Endometrium (tissue), 2 donors: ENCODE measurements around the gene TBC1D14.
"Not testable (repeated sequence)": the region's sequence is repeated elsewhere in the genome, so short reads cannot be mapped to it uniquely, and the experiment has no call there.

Experiments
- FAIRE-seq: peaks from 2 replicates; lab custom pipeline; 2012; peaks lifted over from hg19 to GRCh38; lab: Jason Lieb, UNC
- donor health status: control.
- donor health status: control.

TBC1D14 gene

DNA sequence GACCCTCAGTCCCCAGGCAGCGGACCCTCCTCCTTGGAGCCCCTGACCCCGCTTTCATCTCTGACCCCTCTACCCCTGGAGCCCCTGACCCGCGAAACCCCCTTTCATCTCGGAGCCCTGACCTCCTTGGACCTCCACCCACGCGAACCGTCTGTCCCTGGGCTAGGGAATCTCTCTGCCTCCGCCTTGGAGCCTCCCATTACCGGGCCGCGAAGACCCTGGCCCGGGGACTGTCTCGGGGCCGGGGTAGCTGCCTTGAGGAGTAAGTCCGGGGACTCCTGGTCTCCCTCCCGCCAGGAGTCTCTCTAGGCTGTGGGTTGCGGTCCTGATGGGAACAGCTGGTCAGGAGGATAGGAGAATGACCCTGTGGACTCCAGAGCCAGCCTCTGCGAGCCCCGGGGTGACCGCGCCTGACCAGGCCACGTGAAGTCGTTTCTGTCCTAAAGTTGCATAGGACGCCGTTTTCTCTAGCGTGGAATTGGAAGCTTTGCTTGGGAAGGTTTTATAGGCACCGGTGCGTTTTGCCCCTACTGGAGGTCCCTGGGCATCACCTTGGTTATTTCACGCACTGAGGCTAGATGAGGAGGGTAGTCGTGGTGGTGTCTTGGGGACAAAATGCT, 824 bp downstream of the TBC1D14 start:
- no peak for FAIRE-seq

DNA sequence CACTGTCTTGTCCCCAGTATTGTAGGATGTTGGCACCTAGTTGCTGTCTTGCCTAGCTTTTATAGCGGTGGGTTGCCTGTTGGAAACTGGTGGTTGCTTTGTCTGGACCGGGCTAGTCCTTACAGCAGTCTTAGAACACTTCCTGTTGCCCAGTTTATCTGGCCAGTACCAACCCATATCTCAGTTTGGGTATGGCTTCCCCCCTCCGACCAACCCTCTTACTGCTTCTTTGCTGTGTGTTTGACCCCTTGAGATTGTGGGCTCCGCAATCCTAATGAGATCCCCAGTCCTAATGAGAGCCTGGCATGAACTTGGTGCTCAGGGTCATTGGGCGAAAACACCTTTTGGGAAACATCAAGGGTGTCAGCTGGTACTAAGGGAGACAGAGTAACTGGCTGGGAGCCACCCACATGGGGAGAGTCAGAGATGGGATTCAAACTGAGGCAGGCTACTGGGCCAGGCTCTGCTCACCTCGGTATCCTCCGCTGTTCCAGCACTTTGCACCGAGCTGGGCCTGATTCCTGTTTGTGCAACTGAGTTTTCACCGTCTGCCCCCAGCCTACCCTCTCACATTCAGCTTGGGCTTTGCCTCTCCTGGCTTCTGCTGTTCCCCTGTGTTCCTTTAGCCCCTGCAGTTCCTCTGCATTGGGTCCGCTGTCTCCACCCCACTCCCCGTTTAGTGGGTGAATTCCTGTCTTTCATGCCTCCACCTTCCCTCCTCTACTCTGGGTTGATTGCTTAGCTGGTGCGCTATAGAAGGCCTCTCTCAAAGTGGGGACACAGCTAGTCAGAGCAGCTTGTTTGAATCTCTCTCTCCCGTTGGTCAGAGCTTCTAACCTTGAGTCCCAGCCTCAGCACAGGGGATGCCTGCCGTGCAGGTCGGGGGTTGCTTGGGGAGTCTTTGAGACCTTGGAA, 1.6 kb downstream of the TBC1D14 start:
- FAIRE-seq = no peak

DNA sequence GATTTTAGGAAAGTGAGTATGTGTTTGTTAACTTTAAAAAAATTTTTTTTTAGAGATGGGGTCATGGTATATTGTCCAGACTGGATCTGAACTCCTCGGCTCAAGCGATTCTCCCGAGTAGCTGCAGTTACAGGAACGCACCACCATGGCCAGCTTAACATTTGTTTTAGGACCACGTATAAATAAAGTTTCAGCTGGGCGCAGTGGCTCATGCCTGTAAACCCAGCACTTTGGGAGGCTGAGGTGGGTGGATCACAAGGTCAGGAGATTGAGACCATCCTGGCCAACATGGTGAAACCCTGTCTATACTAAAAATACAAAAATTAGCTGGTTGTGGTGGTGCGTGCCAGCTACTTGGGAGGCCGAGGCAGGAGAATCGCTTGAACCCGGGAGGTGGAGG, 2.3 kb downstream of the TBC1D14 start:
- not testable (repeated sequence) for FAIRE-seq

DNA sequence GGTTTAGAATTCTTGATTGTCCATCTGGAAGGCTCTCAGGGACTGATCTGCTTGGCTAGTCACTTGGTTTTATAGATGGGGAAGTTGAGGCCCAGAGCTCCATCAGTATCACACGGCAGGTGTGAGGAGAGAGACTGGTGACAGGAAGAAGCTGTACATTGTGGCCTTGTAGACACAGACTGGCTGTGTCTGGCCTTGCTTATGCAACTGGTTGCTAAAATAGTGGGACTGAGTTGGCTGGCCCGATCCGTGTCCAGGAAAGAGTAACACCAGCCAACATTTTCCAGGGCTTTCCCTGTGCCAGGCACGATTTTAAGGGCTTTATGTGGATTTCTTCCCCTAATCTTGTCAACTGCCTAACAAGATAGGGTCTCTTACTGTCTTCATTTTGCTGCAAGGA, 2.8 kb downstream of the TBC1D14 start:
- no peak for FAIRE-seq

DNA sequence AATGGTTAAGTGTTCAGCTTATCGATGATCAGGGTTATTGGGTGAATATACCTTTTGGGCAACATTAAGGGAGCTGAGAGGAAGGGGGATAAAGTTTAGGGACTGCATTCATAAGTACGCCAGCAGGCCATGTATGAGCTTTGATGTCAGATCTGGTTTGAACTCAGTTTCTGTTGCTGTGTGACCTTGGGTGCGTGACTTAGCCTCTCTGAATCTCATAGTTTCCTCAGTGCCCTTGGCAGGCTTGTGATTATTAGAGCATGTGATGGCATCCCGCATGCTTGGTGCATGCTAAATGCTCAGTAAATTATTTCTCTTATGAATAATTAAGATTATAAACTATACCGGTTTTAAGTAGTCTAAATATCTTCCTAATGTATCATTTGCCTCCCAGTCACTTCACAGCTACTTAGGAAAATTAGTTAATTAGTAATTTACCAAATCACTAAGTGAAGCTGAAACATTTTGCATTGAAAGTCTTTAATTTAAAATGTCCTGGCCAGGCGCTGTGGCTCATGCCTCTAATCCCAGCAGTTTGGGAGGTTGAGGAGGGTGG, 3.8 kb downstream of the TBC1D14 start:
- FAIRE-seq = no peak

DNA sequence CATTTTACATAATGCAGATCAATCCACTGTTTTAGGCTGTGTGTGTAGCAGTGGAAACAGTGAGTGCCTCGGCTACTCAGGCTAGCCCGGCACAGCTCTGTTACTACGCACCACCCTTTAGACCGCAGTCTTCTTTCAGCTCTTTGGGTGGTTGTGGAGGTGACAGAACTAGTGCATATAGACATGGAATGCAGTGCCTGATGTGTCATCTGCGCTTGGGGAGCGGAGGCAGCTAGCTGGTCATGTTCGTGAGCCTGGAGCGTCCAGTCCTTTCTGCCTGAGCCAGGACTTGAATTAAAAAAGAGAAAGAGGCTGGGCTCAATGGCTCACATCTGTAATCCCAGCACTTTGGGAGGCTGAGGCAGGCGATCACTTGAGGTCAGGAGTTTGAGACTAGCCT, 4.8 kb downstream of the TBC1D14 start:
- FAIRE-seq = no peak

DNA sequence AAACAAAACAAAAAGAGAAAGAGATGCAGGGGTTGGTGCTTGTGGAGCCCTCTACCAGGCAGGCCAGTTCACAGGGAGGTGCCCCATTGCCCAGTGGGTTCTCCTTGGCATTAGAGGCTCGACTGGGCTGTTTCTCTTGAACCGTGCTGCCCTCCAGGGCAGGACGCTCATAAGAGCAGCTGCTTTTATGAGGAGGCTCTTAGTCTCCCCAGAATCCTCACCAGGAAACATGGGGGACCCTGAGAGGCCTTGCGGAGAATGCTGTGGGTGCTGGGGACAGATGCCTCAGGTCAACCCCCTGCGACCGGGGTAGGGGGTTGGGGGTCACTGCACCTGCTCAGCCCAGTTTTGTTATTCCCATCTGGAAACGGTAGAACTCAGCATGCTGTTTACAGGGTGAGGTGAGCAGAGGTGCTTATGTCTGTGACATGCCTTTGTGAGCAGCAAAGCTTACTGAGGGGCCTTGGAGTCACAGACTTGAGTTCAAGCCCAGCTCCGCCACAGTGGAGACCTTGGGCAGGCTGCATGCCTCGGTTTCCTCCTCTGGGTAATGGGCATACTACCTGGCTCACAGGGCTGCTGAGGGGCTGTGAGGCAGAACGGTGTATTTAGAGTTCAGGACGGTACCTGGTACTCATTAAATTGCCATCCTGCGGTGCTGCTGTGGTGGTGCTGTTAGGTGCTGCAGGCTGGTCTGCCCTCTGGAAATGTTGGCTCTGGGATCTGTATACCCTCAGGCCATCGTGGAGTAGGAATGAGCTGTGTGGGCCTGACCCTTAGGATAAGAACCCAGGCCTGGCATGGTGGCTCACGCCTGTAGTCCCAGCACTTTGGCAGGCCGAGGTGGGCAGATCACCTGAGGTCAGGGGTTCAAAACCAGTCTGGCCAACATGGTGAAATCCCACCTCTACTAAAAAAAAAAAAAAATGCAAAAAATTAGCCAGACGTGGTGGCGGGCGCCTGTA, 5.7 kb downstream of the TBC1D14 start:
- FAIRE-seq = no peak

DNA sequence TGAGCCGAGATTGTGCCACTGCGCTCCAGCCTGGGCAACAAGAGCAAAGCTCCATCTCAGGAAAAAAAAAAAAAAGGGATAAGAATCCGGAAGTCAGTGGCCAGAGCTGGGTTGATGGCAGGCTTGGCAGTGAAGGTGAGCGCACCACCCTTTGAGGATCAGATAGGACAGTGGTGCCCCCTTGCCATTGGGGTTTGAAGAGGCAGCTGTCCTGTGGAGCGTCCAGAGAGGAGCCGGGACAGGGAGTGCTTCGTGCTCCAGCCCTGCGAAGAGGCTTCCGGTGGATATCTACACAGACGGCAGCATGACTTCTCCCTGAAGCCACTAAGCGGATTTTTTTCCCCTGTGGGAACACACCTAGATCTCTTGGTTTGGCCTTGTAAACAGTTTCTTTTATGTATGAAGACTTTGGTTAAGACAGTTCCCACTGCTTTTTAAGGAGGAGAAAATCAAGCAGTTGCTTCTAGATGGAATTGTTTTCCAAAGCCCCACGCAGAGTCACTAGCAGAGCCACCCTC, 6.5 kb downstream of the TBC1D14 start:
- no peak for FAIRE-seq

DNA sequence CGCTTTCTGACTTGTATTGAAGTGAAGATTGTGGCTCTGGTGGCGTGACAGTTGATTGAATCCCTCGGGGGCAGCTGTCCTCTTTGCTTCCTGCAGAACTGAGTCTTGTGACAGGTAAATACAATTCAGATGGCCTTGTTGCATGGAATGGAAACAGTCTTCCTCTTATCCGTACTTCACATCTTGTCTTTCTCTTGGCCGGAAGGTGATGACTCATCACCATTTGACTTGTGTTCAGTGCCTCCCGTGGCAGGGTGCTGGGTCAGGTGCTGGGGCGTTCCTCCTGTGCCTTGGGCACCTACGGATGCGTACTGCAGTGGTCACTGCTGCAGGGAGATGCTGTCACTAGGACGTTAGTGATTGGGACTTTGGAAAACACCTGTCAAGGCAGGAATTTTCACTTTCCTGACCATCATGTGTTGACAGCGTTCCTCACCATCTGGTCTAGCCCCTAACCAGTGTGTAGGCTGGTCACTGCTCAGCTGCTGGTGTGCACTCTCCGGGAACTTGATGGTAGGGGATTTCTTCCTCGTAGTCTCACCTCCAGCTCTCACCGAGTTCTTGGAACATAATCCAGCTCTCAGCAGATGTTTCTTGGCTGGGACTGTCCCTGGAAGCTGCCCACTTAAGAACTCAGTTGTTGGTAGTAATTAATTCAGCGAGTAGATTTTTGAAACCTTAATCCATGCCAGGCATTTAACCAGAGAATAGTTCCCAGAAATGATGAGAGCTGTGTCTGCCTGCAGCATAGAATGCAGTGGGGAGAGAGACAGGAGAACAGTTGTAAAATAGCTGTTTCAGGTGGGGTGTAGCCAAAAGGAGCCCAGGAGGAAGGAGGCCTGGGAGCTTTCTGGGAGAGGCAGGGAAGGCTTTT, 7.2 kb downstream of the TBC1D14 start:
- no peak for FAIRE-seq

DNA sequence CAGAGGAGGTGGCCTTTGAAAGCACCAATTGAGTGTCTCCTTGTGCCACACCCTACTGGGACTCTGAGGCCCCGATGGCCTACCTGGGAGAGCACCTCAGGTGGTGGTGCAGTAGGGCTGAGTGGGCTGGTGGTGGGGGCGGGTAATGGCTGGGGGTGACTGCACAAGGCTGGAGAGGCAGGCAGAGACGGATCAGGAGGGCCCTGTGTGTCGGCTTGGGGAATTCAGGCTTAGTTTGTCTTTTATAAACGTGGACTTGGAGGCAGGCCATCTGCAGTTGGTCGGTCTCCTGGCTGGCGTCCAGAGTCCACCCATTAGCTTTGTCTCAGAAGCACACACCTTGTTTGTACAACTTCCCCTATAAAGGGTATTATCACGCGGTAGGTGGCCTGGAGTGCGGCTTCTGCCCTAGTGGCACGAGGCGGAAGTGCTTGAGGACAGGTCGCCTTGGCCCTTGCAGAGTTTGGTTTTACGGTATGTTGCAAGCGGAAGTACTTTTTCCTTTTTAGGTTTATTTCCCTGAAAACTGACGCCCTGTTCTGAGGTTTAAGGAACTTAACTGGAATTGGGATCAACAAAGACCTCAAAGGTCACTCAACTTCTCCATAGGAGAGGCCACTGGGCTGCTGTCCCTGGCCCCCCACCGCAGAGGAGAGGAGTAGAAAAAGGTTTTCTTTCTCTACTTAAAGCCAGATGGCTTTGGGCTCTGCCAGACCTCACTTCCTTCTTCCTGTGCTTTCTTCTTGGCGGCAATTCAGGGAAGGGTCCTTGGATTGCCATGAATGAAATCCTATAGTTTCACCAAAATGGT, 8.0 kb downstream of the TBC1D14 start:
- FAIRE-seq = no peak

DNA sequence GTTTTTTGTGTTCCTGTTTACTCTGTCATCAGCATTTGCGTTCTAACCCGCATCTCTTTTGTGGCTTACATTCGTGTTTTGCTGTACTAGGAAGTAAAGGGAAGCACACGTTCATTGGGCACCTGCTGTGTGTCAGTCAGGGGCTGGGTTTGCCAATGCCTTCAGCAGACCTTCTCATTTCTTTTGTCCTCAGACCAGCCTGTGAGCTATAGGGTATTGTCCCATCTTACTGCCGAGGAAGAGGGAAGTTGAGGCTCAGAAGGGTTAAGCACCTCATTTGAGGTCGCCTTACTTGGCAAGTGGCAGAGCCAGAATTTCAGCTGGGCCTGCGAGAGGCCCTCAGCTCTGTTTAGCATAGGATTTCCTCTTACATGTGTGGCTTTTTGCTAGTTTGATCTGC, 8.7 kb downstream of the TBC1D14 start:
- no peak for FAIRE-seq

DNA sequence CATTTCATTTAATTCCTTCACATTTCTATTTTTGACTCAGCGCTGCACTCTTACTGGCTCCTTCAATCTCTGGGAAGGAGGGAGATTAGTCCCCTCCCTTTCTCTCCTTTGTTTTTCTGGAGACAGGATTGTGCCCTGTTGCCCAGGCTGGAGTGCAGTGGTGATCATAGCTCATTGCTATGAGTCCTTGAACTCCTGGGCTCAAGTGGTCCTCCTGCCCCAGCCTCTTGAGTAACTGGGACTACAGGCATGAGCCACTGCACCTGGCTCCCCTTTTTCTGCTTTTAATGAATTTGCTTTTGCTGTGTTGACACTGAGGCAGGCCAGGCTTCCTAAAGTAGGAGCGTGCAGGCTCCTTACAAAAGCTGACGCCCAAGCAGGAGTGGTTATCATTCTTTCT, 10.5 kb downstream of the TBC1D14 start:
- no peak for FAIRE-seq

DNA sequence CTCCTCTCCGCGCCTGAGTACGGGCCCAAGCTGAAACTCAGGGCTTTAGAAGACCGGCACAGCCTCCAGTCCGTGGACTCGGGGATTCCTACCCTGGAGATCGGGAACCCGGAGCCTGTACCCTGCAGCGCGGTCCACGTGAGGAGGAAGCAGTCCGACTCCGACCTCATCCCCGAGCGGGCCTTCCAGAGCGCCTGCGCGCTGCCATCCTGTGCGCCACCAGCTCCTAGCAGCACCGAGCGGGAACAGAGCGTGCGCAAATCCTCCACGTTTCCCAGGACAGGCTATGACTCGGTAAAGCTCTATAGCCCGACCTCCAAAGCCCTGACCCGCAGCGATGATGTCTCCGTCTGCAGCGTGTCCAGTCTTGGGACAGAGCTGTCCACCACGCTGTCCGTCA, 13.9 kb downstream of the TBC1D14 start:
- FAIRE-seq = no peak

DNA sequence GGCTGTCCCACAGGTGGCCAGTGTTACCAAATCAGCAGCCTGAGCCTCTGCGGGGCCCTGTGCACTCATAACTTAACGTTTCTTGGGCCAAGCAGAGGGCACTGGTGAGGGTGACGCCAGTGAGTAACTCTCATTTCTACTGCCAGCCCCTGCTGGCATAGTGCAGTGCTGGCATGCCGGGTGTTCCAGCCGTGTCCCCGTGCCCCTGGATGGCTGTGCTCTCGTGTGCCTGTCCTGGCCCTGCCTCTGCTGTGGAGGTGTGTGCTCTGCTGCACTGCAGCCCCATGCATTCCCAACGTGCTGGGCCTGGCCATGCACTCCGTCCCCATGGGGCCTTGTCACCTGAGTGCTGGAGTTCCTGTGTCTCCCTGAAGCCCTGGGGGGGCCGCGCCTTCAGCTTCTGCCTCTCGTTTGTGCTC, 14.7 kb downstream of the TBC1D14 start:
- FAIRE-seq = no peak

DNA sequence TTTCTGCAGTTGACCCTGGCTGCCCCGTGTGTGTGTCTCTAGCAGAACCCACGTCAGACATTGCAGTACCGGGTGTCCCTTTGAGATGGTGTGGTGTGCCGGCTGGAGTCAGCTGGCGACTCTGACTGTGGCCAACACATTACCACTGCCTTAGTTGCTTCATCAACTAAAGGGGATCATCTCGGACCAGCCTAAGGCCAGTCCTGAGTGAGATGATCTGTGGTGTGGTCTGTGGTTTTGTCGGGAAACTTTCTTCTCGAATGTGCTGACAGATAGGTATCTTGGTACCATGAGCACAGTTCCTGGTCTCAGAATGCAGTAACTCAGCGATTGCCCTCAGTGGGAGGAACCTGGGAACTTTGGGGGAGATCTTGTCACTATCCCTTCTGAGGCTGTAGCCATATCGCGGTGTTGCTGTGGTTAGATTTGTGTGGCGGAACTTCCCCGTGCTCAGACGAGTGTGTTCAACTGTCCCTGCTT, 15.8 kb downstream of the TBC1D14 start:
- FAIRE-seq = no peak

DNA sequence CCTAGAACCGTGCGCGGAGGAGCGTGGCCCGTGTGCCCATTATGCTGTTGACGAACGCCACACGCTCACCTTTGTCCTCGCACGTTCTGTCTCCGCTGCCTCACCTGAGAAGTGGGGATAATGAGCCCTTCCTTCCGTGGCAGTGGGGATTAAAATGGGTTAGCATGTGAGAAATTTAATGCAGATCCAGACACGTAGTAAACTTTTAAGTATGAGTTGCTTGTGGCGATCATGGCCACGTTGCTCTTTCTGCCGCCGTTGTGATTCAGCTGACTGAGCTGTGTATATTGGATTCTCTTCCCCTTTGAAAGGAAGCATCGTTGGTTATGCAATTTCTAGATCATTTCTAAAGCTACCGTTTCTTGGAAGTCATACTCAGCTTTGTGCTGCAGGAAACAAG, 16.5 kb downstream of the TBC1D14 start:
- FAIRE-seq = no peak

DNA sequence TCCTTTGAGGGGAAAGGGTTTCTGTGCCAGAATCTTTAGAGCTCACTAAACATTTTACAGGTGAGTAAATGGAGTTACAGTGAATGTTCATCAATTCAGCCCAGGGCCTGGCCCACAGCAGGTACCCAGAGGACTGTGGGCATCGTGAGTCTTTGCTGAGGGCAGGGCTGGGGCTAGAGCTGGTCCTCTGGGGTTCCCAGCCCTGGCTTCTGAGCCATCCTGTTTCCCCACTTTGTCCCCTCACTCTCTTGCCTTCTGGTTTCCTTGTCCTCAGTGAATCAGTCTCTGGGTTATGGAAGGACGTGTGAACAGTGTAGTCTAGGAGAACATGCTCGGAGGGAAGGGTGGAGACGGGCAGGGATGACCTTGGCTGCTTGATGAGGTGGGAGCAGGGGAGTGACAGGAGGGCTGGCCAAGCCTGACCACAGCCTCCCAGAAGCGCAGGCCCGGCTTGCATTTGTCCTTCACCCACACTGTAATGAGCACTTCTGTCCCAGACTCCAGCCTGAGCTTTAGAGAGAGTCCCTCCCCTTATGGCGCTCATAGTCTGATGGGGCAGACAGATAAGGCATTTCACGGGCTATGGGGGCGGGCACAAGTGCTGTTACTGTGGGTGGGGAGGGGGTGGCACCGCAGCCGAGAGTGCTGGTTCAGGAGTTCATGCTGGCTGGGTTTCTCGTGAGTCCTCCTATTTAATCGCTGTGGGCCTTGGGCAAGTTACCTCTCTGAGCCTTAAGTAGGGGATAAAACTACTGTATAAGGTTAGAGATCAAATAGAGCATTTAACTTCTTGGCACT, 17.3 kb downstream of the TBC1D14 start:
- no peak for FAIRE-seq

DNA sequence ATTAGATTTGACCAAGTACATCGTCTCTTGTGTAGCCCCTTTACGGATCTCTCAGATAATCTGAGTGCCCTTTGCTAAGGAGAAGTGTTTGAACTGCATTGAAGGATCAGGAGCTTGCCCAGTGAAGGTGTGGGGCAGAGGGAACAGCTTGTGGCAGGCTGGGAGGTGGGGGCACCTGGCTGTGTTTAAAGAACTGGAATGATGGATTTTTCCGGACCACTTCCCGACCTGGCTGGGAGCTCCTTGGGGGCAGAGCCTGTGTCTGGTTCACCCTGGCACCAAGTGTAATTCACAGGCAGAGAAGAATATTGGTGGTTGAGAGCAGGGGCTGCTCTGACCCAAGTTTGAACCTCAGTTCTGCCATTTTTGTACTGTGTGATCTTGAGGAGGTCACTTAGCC, 18.5 kb downstream of the TBC1D14 start:
- no peak for FAIRE-seq

DNA sequence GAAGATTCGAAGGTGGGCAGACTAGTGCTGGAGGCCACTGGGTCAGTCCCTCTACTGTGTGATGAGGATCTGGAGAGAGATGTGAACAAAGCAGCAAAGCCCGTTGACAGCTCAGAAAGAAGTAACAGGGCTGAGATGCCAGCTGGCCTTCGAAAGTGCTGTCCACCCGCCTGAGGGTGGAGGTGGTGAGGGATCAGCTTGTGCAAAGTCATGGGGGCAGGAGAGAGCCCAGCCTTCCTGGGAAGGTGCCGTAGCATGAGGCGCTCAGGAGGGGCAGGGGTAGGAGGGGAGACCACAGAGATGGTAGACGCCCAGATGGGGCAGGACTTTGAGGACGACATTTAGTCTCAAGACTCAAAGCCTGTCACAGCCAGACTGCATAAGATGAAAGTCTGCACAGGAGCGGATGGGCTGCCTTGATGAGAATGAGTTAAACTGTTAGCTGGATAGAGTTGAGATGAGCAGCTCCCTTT, 19.7 kb downstream of the TBC1D14 start:
- FAIRE-seq = no peak
